Upper lobe of right lung (tissue), 1 donor: ENCODE measurements around the gene NXNL2. TPM values are rescaled to one million over a fixed set of nuclear protein-coding genes. Genes with fewer than 3 reads are reported as not detected.

Source experiments
- ATAC-seq: fragments of 200-7000 bp; cut with Tn5 transposase; one replicate; pipeline ENCODE4 v1.9.1; 2020; ENCODE audit warnings: mild to moderate bottlenecking, moderate library complexity
- DNase-seq: peaks from one replicate; pipeline ENCODE4 v3.0.0-alpha.2; 2020
- H3K27ac ChIP-seq: fragments of 200-600 bp; one replicate; pipeline ENCODE4 v1.8.0; 2022
- H3K27me3 ChIP-seq: fragments of 200-600 bp; one replicate; pipeline ENCODE4 v1.8.0; 2022; ENCODE audit warnings: mild to moderate bottlenecking
- H3K36me3 ChIP-seq: fragments of 200-600 bp; one replicate; pipeline ENCODE4 v1.8.0; 2022
- H3K4me1 ChIP-seq: fragments of 200-600 bp; one replicate; pipeline ENCODE4 v1.8.0; 2022
- H3K4me3 ChIP-seq: fragments of 200-600 bp; one replicate; pipeline ENCODE4 v1.8.0; 2022; ENCODE audit warnings: mild to moderate bottlenecking
- H3K9me3 ChIP-seq: fragments of 200-600 bp; one replicate; pipeline ENCODE4 v1.8.0; 2022
- intact Hi-C: fragments of 100-400 bp; cut with DNase I; formaldehyde crosslinking; loops from one replicate; pipeline ENCODE4 v1.11.0; 2022
- total RNA-seq: library from RNA; stranded (reverse); fragmentation: NEBNext Ultra II Directional; extraction: Animal tissue kit (Norgen Biotek cat#: 25700); gene quantifications from one replicate; pipeline ENCODE4 v1.2.1, GENCODE V29; 2021
- TF ChIP-seq, protein P1 (sequence below): fragments of 200-600 bp; IDR thresholded peaks from one replicate; pipeline ENCODE4 v1.8.0; 2022; ENCODE audit warnings: antibody characterized with exemption
- donor health status: DM: no; HTN: yes; CAD: no; lungs with severe emphysema.

The NXNL2 gene
- total RNA-seq, 1 donor from 2014 or later, result not detected

- Histone ChIP-seq H3K27ac (no peak overlapping the region), H3K36me3 (no peaks in the 10 kb centered on the region), H3K4me3 (no peak overlapping the region), H3K9me3 (no peaks in the 10 kb centered on the region), H3K4me1 (no peaks in the 10 kb centered on the region), H3K27me3 (no peaks in the 10 kb centered on the region)
- intact Hi-C loops, result no loop called here
- ATAC-seq, result no peak
- TF ChIP-seq, protein P1, sequence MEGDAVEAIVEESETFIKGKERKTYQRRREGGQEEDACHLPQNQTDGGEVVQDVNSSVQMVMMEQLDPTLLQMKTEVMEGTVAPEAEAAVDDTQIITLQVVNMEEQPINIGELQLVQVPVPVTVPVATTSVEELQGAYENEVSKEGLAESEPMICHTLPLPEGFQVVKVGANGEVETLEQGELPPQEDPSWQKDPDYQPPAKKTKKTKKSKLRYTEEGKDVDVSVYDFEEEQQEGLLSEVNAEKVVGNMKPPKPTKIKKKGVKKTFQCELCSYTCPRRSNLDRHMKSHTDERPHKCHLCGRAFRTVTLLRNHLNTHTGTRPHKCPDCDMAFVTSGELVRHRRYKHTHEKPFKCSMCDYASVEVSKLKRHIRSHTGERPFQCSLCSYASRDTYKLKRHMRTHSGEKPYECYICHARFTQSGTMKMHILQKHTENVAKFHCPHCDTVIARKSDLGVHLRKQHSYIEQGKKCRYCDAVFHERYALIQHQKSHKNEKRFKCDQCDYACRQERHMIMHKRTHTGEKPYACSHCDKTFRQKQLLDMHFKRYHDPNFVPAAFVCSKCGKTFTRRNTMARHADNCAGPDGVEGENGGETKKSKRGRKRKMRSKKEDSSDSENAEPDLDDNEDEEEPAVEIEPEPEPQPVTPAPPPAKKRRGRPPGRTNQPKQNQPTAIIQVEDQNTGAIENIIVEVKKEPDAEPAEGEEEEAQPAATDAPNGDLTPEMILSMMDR, result no peak
- DNase-seq, result no peak
Observed at GRCh38 chr9:88511906-88512305, 23.1 kb upstream of the NXNL2 start.

- H3K9me3 ChIP-seq, result no peaks in the 10 kb centered on the region
- H3K27me3 ChIP-seq, result no peaks in the 10 kb centered on the region
- H3K36me3 ChIP-seq, result no peaks in the 10 kb centered on the region
- TF ChIP-seq, protein P1, result no peak
- DNase-seq (peak; percentile 12), ATAC-seq (no peak)
- intact Hi-C loops, result no loop called here
- H3K4me3 ChIP-seq, result no peak overlapping the region
- no peaks in the 10 kb centered on the region for H3K4me1 ChIP-seq
- no peak overlapping the region for H3K27ac ChIP-seq
Observed at GRCh38 chr9:88514247-88514646, 20.7 kb upstream of the NXNL2 start.

DNA sequence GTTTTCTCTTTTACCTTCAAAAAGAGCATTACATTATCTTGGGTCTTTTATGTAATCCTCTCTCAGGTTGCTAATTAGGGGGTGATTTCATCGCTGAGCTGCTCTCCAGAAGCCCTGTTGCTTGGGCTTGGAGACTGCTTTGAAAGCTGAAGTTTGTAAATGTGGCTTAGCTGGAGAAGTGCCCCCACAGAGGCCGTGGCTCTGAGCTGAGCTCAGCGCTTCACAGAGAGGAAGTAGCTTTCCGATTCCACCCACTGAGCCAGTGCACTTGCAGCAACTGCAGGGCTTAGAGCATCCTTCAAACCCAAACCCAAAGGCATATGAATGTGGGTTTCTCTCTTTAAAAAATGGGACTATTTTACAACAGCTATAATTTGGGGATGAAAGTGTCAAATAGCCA, 13.7 kb upstream of the NXNL2 start:
- Histone ChIP-seq H3K4me3 (no peak overlapping the region), H3K9me3 (no peaks in the 10 kb centered on the region), H3K27me3 (no peaks in the 10 kb centered on the region), H3K27ac (no peak overlapping the region), H3K4me1 (no peaks in the 10 kb centered on the region), H3K36me3 (no peaks in the 10 kb centered on the region)
- DNase-seq, result no peak
- TF ChIP-seq, protein P1, result no peak
- intact Hi-C loops, result no loop called here
- peak; percentile 65 for ATAC-seq

GRCh38 chr9:88522360-88522759, 12.6 kb upstream of the NXNL2 start:
- H3K36me3 ChIP-seq, result no peaks in the 10 kb centered on the region
- no peak for ATAC-seq
- intact Hi-C loops, result no loop called here
- no peaks in the 10 kb centered on the region for H3K27me3 ChIP-seq
- no peak for DNase-seq
- H3K4me1 ChIP-seq, result no peaks in the 10 kb centered on the region
- H3K9me3 ChIP-seq, result no peaks in the 10 kb centered on the region
- TF ChIP-seq, protein P1, result no peak
- H3K27ac ChIP-seq, result no peak overlapping the region
- H3K4me3 ChIP-seq, result no peak overlapping the region

- Histone ChIP-seq H3K27ac (no peak overlapping the region), H3K36me3 (no peaks in the 10 kb centered on the region), H3K4me3 (no peak overlapping the region), H3K4me1 (no peaks in the 10 kb centered on the region), H3K9me3 (no peaks in the 10 kb centered on the region), H3K27me3 (no peaks in the 10 kb centered on the region)
- TF ChIP-seq, protein P1, result no peak
- no peak for DNase-seq
- no peak for ATAC-seq
- intact Hi-C loops, result no loop called here
Observed at GRCh38 chr9:88523056-88523455, 11.9 kb upstream of the NXNL2 start.

- no peaks in the 10 kb centered on the region for H3K4me1 ChIP-seq
- no peak overlapping the region for H3K4me3 ChIP-seq
- intact Hi-C loops, result no loop called here
- no peak for ATAC-seq
- TF ChIP-seq, protein P1, result no peak
- no peak overlapping the region for H3K27ac ChIP-seq
- H3K27me3 ChIP-seq, result no peaks in the 10 kb centered on the region
- no peaks in the 10 kb centered on the region for H3K36me3 ChIP-seq
- DNase-seq, result no peak
- no peaks in the 10 kb centered on the region for H3K9me3 ChIP-seq
Observed at GRCh38 chr9:88524911-88525310, 10.1 kb upstream of the NXNL2 start.
